Panc1 (cell line): ENCODE data around the gene NFKBIZ. TPM values are rescaled to one million over a fixed set of nuclear protein-coding genes. Genes with fewer than 3 reads are reported as not detected.

Experiments used
- ATAC-seq: fragments of 200-7000 bp; cut with Tn5 transposase; 2 replicates; pipeline ENCODE4 v1.9.1; 2020; ENCODE audit warnings: mild to moderate bottlenecking, moderate library complexity
- BruUV-seq: library from RNA; stranded (reverse); fragments of 400-500 nt; replicated peaks from 2 replicates; lab custom pipeline; 2021; lab: Mats Ljungman, UMichigan
- CTCF ChIA-PET: fragments of 300-600 bp; sonication (Branson Sonifier 250); formaldehyde crosslinking; loops from one replicate; lab custom pipeline; 2022; ENCODE audit warnings: antibody characterized with exemption; lab: Charles Lee
- POLR2A ChIA-PET: fragments of 300-600 bp; sonication (Branson Sonifier 250); formaldehyde crosslinking; loops from one replicate; lab custom pipeline; 2022; ENCODE audit warnings: antibody characterized with exemption; lab: Charles Lee
- DNase-seq: peaks from one replicate; pipeline ENCODE4 v3.0.0-alpha.2; 2010; ENCODE audit warnings: low read depth, low spot score
- H3K27ac ChIP-seq: 2 replicates; pipeline ENCODE4 v1.5.1; 2011; ENCODE audit warnings: mild to moderate bottlenecking, low read length, inconsistent platforms
- H3K27me3 ChIP-seq: fragments of 200-500 bp; sonication (Bioruptor generic); 2 replicates; pipeline ENCODE4 v1.6.0; 2014; ENCODE audit warnings: low read length, inconsistent platforms; ENCODE audit not compliant: control insufficient read depth, insufficient read depth
- H3K36me3 ChIP-seq: fragments of 200-500 bp; sonication (Bioruptor generic); 2 replicates; pipeline ENCODE4 v1.5.1; 2014; ENCODE audit warnings: inconsistent platforms, mild to moderate bottlenecking, low read length, moderate library complexity; ENCODE audit not compliant: control insufficient read depth, insufficient read depth
- H3K4me1 ChIP-seq: 2 replicates; pipeline ENCODE4 v1.5.1; 2011; ENCODE audit warnings: inconsistent platforms, mild to moderate bottlenecking, low read length, moderate library complexity; ENCODE audit not compliant: control insufficient read depth, insufficient read depth
- H3K4me3 ChIP-seq, 2 experiments: 2 replicates each; pipeline ENCODE4 v1.5.1; 2011 to 2012; ENCODE audit warnings: low read depth in 2 of 2, low read length in 2 of 2, mild to moderate bottlenecking in 2 of 2, inconsistent platforms in 1 of 2, moderate library complexity in 1 of 2
- H3K9me3 ChIP-seq: fragments of 200-500 bp; sonication (Bioruptor generic); 2 replicates; pipeline ENCODE4 v1.5.1; 2014; ENCODE audit warnings: low read depth, mild to moderate bottlenecking, inconsistent platforms, low read length, moderate library complexity; ENCODE audit not compliant: control insufficient read depth, insufficient read depth
- CTCF ChIP-seq: fragments of 450-650 bp; IDR thresholded peaks from 2 replicates; pipeline ENCODE4 v1.5.1; 2017; ENCODE audit warnings: mild to moderate bottlenecking
- POLR2AphosphoS5 ChIP-seq: IDR thresholded peaks from 2 replicates; pipeline ENCODE4 v1.6.1; 2012; ENCODE audit warnings: mild to moderate bottlenecking, low read depth, low read length, moderate library complexity
- REST ChIP-seq, 2 experiments: IDR thresholded peaks; 2 replicates each; pipeline ENCODE4 v1.6.1; 2011 to 2012; ENCODE audit warnings: low read depth in 2 of 2, control low read depth in 1 of 2, low read length in 1 of 2, mild to moderate bottlenecking in 1 of 2, moderate library complexity in 1 of 2; ENCODE audit not compliant: insufficient read depth in 1 of 2
- SIN3A ChIP-seq: IDR thresholded peaks from 2 replicates; pipeline ENCODE4 v1.6.1; 2012; ENCODE audit warnings: low read depth, mild to moderate bottlenecking, low read length, moderate library complexity, borderline replicate concordance; ENCODE audit not compliant: insufficient read depth
- TCF7L2 ChIP-seq: IDR thresholded peaks from 2 replicates; pipeline ENCODE4 v1.6.1; 2011; ENCODE audit warnings: mild to moderate bottlenecking, low read depth, low read length, inconsistent platforms
- in situ Hi-C: cut with HindIII; loops from 2 replicates; pipeline ENCODE4 v1.10.0; 2016; ENCODE audit warnings: low sequenced_read_pairs, low pct_unique_long_range_greater_than_20kb
- intact Hi-C: fragments of 100-400 bp; cut with micrococcal nuclease; formaldehyde crosslinking; loops from one replicate; pipeline ENCODE4 v1.10.0; 2022; ENCODE audit not compliant: unreplicated experiment
- total RNA-seq: library from RNA; stranded (reverse); gene quantifications from one replicate; pipeline ENCODE4 v1.2.1, GENCODE V29; 2021; ENCODE audit not compliant: unreplicated experiment

The NFKBIZ gene
- total RNA-seq, 1 experiment from 2014 or later = 17.4 TPM

GRCh38 chr3:101828276-101828675, 21.0 kb upstream of the NFKBIZ start:
- CTCF ChIA-PET = interaction anchor here (0.6 kb wide), 1 partner anchor 286 kb away, joined by 5 read pairs; no protein-coding TSS in a partner anchor
- no peak for TF ChIP-seq REST (IDR thresholded peaks at IDR 0.05; ENCODE audit: insufficient read depth in 1 of 2, low read depth in 2 of 2, low read length in 1 of 2)
- no peak for TF ChIP-seq POLR2AphosphoS5
- no peak for TF ChIP-seq TCF7L2
- no peak for TF ChIP-seq SIN3A
- no peak for TF ChIP-seq CTCF
- POLR2A ChIA-PET = interaction anchor here (0.7 kb wide), 1 partner anchor 19 kb away, joined by 3 read pairs; no protein-coding TSS in a partner anchor
- Histone ChIP-seq H3K27me3 (no peaks in the 10 kb centered on the region), H3K27ac (peak overlapping the region; percentile 81), H3K4me3 (peak overlapping the region; percentile 65 to 89), H3K4me1 (peaks cover 22% of the 10 kb centered on the region), H3K9me3 (no peaks in the 10 kb centered on the region), H3K36me3 (no peaks in the 10 kb centered on the region)
- DNase-seq (no peak), ATAC-seq (no peak)
- intact Hi-C loops (no loop called here), in situ Hi-C loops (no loop called here)
- BruUV-seq = TSS peak; percentile 62

- peak; percentile 72 for ATAC-seq
- ChIA-PET CTCF (interaction anchor here (0.6 kb wide), 1 partner anchor 285 kb away, joined by 5 read pairs; no protein-coding TSS in a partner anchor), POLR2A (no interaction called here)
- no TSS peak for BruUV-seq
- TF ChIP-seq REST (IDR thresholded peaks at IDR 0.05; ENCODE audit: insufficient read depth in 1 of 2, low read depth in 2 of 2, low read length in 1 of 2) = no peak
- TF ChIP-seq CTCF = no peak
- TF ChIP-seq POLR2AphosphoS5 = no peak
- TF ChIP-seq TCF7L2 = no peak
- no peak for TF ChIP-seq SIN3A
- no peak for DNase-seq
- Histone ChIP-seq H3K36me3 (no peaks in the 10 kb centered on the region), H3K27me3 (no peaks in the 10 kb centered on the region), H3K27ac (peak overlapping the region; percentile 81), H3K4me3 (peak overlapping the region in 1 of 2 experiments; percentile 89; a peak in 3 of 4 replicates), H3K4me1 (peaks cover 22% of the 10 kb centered on the region), H3K9me3 (no peaks in the 10 kb centered on the region)
- in situ Hi-C loops = no loop called here
- intact Hi-C loops = no loop called here
These were observed 20.4 kb upstream of the NFKBIZ start for GRCh38 chr3:101828691-101829436.
